Coronary artery (tissue), 2 donors: ENCODE data around the gene PBX1.

Experiments
- DNase-seq: peaks from one replicate; pipeline ENCODE4 v3.0.0-alpha.2; 2017; ENCODE audit warnings: low spot score
- H3K27ac ChIP-seq, 2 donors: fragments of 200-600 bp; sonication (generic); one replicate each; pipeline ENCODE4 v1.5.1; 2016 to 2019
- H3K4me3 ChIP-seq: fragments of 200-600 bp; sonication (generic); 2 replicates; pipeline ENCODE4 v1.5.1; 2016; ENCODE audit warnings: mild to moderate bottlenecking, moderate library complexity
- TF ChIP-seq, protein P1 (sequence below): fragments of 200-600 bp; sonication (generic); IDR thresholded peaks from one replicate; pipeline ENCODE4 v1.5.1; 2019; ENCODE audit warnings: antibody characterized with exemption

PBX1 gene

DNA sequence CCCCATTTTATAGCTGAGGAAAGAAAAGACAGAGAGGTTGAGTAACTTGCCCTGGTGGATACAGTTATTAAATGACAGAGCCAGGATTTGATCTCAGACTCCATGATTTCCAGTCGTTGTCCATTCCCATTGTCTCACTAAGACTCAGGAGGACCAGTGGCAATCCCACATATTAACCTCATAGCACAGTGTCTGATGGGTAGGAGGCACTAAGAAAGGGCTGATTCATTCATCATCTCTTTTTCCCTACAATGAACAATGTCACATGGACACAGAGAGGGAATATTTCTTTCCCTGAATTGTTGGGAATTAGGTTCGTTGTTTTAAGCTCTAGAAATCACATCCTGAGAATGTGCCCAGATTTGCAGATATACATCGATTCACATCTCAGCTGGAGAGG is 99.9 kb downstream of the PBX1 start:
- no peak overlapping the region for H3K27ac ChIP-seq
- no peak for DNase-seq

DNA sequence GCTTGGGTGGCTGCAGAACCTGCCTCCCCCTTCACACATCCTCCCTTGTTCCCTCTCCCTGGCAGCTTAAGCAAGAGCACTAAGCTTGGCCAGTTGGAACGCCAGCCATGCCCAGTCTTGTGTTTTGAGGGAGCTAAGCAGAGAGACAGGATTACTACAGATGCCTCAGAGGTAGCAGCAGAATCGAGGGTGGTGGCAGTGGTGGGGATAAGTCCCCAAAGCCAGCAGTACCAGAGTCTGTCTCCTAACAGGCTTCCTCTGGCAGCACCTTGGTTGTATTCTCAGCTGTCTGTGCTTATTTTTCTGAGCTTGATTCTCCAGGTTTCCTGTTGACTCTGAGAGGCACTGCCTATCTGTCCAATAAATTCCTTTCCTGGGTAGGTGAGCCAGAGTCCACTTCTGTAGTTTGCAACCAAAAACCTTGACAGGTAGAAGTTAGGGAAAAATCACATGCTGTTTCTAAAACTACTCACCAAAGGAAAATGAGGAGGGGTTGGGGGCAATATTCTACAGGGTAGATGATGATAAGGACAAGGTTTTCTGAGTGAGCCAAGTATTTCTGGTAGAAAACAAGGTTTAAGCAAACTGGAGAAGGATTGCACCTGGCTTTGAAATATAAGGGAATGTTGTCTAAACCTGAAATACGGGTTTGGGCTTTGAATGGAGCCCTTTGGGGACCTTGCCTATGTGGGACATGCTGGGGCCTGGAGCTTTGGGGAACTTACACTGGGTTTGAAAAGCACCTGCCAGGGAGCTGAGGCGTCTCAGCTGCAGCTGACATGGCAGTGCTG is 100.8 kb downstream of the PBX1 start:
- TF ChIP-seq, protein P1, sequence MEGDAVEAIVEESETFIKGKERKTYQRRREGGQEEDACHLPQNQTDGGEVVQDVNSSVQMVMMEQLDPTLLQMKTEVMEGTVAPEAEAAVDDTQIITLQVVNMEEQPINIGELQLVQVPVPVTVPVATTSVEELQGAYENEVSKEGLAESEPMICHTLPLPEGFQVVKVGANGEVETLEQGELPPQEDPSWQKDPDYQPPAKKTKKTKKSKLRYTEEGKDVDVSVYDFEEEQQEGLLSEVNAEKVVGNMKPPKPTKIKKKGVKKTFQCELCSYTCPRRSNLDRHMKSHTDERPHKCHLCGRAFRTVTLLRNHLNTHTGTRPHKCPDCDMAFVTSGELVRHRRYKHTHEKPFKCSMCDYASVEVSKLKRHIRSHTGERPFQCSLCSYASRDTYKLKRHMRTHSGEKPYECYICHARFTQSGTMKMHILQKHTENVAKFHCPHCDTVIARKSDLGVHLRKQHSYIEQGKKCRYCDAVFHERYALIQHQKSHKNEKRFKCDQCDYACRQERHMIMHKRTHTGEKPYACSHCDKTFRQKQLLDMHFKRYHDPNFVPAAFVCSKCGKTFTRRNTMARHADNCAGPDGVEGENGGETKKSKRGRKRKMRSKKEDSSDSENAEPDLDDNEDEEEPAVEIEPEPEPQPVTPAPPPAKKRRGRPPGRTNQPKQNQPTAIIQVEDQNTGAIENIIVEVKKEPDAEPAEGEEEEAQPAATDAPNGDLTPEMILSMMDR = no peak
- Histone ChIP-seq H3K27ac (no peak overlapping the region), H3K4me3 (no peak overlapping the region)
- no peak for DNase-seq

More for the DNA sequence above, 99.9 kb downstream of the PBX1 start:
- H3K4me3 ChIP-seq = no peak overlapping the region
- TF ChIP-seq, protein P1 = no peak

DNA sequence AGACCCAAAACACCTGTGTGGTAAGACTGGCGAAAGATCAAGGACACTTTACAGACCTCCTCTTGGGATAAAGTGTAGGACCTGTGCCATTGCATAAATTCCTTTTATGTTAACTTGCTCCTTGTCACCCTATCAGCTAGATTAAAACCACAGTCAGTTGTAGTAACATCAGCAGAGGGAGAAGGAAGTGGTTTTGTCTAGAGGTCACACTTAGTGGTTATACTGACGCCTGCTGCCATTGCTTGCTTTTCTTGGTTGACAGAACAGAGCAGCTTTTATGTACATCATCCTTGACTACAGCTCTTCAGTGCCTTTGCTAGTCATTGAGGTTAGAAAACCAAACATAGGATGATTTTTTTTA is 101.4 kb downstream of the PBX1 start:
- H3K27ac ChIP-seq = no peak overlapping the region
- TF ChIP-seq, protein P1 = no peak
- H3K4me3 ChIP-seq = no peak overlapping the region
- DNase-seq = no peak

DNA sequence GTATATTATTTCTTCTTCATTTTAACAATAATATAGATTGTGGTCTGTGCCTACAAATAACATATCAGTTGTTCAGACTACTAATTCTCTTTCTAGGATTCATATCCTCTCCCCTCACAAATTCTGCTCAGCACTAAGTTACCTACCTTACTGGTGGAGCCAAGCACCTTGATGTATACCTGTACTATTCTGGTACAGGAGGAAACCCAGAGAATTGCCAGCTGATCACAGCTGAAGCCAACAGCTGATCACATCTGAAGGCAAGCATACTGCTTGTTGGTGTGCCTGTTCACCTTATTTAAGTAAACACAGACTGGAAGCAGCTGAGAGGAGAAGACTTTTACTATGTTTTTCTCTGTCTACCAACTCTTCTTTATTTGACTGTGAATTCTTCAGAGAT is 101.8 kb downstream of the PBX1 start:
- DNase-seq = no peak
- no peak overlapping the region for H3K27ac ChIP-seq
- no peak overlapping the region for H3K4me3 ChIP-seq
- TF ChIP-seq, protein P1 = no peak

DNA sequence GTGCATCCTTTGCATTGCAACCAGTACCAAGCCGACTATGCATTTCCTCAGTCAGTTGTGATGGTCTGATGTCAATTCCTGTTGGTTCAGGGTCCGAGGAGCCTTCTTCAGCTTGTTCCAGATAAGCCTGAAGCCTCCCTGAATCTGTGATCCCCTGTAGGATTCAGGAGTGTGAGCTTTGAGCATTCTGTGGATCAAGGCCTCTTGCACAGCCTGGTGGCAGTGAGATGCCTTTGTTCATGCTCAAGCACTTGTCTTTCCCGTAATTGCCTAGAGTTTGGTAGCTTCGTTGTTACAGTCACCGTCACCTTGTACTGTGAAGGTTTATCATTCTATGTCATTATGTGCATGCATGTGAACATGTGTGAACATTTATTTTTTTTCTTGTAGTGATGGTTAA is 103.5 kb downstream of the PBX1 start:
- Histone ChIP-seq H3K4me3 (no peak overlapping the region), H3K27ac (no peak overlapping the region)
- TF ChIP-seq, protein P1 = no peak
- no peak for DNase-seq

DNA sequence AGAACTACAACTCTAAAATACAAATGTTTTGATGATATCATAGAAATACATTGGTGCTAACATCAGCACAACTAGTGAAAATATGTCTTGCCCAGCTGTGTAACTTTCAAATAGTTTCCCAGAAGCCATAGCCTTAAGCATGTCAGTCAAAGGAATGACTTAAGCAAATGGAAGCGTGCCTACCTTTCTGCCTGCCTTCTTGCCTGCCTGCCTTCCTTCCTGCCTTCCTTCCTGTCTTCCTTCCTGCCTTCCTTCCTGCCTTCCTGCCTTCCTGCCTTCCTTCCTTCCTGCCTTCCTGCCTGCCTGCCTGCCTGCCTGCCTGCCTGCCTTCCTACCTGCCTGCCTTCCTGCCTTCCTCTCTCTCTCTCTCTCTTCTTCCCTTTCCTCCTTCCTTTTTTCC is 104.0 kb downstream of the PBX1 start:
- TF ChIP-seq, protein P1 = no peak
- Histone ChIP-seq H3K4me3 (no peak overlapping the region), H3K27ac (no peak overlapping the region)
- DNase-seq = no peak

DNA sequence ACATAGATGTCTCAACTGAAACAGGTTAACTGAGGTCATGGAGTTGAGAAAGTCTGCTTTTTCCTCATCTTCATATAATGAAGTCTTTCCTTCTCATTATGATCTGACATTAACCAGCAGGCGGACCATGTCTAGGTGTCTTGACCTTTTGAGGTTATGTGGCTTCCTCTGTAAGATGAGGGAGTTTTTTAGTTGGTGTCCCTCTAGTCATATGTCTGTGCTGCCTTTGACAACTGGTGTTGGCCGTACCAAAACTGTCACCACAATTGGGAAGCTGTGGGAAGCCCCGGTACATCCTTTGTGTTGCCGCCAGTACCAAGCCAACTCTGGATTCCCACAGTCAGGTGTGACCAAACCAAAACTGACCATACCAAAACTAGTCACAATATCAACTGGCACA is 105.1 kb downstream of the PBX1 start:
- no peak for DNase-seq
- Histone ChIP-seq H3K4me3 (no peak overlapping the region), H3K27ac (no peak overlapping the region)
- TF ChIP-seq, protein P1 = no peak
